Measurements from ENCODE around the gene SLC9A3.
A peak's percentile ranks its signal among the peaks of the same experiment; 100 is the strongest.

SLC9A3 gene

GRCh38 chr5:538271-538771 is 14.1 kb upstream of the SLC9A3 start:
- no peak for DNase-seq

DNA sequence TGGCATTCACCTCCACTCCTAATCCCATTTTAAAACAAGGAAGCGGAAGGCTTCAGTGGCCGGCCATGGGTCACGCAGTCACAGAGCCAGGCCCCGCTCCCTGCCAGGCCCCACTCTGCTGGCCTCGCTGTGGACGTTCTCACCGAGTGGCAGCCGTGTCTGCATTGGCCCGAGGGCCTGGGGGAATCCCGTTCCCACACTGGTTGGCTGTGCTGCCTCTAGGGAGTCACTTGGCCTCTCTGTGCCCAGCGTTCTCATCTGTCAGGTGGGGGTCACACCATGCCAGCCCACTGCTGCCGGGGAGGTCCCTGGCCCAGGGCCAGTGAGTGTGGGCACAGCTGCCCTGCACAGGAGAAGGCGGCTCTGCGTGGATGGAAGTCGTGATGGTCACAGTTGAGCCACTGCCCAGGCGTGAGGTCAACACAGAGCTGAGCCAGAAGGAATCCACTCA is 13.4 kb upstream of the SLC9A3 start:
- no peak for DNase-seq

GRCh38 chr5:537098-537497 is 12.8 kb upstream of the SLC9A3 start:
- DNase-seq: no peak

- no peak for DNase-seq
Measured at GRCh38 chr5:535846-536698, 11.8 kb upstream of the SLC9A3 start.

GRCh38 chr5:534743-535671 is 10.8 kb upstream of the SLC9A3 start:
- no peak for DNase-seq

DNA sequence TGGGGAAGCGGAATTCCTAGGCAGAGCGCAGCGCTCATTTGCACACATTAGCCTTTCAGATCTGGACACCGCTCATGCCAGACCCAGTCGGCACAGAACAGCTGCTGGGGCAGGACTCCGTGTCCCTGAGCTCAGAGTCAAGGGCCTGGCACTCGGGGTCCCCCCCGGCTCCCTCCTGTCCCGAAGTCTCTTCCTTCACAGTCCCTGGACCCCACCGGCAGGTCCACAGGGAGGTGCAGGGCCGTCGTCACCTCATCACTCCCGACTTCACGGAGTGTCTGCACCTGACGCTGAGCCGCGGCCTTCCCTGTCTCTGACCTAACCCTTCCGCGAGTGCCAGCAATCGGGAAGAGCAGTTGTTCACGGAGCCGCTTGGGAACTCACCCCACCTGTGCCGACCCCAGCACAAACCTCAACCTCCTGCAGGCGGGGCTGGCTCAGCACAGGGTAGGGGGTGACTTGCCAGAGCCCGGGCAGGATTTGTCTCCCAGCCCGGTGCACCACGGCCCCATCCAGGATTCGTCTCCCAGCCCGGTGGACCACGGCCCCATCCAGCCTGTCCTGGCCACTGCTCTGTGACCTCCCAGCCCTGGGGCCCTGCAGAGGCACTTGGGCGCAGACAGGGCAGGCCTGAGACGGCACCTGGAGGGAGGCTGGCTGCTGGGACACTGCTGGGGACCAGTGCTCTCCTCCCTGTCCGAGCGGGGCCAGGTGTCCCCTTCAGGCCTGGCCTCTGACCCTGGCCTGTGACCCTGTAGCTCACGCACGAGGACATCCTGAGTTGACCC is 9.9 kb upstream of the SLC9A3 start:
- DNase-seq: no peak

GRCh38 chr5:533243-533954 is 9.2 kb upstream of the SLC9A3 start:
- DNase-seq: no peak

GRCh38 chr5:532521-533242 is 8.4 kb upstream of the SLC9A3 start:
- DNase-seq: no peak

- DNase-seq: no peak
Measured at GRCh38 chr5:531749-532315, 7.6 kb upstream of the SLC9A3 start.

DNA sequence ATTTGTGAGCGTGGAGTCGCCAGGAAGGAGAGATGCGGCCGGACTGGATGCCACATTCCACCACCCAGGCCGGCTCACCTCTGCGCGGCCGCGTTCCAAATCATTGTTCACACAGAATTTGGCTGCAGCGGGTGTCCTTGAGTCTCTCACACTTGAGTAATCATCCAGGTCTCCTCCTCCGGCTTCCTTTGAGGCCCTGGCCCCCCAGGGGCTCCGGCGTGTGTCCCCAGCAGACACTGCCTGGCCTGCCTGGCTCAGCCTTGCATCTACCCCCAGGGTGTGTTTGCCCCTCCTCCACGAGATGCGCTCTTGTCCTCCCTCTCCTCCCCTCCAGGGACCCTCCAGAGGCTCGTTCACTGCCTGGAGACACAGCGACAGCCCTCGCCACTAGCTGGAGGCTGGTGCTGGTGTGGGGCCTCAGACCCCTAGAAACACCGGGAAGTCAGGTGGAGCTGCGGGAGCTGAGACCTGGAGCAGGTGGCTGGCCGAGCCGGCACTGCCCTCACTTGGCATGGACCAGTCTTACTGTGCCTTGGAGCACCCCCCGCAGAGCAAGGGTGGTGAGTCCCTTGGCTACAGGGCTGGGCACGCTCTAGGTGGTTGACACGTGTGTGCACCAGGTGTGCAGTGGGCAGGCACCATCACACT is 7.0 kb upstream of the SLC9A3 start:
- no peak for DNase-seq

- peak; percentile 77 to 83 for DNase-seq
Measured at GRCh38 chr5:530001-530955, 6.0 kb upstream of the SLC9A3 start.

DNA sequence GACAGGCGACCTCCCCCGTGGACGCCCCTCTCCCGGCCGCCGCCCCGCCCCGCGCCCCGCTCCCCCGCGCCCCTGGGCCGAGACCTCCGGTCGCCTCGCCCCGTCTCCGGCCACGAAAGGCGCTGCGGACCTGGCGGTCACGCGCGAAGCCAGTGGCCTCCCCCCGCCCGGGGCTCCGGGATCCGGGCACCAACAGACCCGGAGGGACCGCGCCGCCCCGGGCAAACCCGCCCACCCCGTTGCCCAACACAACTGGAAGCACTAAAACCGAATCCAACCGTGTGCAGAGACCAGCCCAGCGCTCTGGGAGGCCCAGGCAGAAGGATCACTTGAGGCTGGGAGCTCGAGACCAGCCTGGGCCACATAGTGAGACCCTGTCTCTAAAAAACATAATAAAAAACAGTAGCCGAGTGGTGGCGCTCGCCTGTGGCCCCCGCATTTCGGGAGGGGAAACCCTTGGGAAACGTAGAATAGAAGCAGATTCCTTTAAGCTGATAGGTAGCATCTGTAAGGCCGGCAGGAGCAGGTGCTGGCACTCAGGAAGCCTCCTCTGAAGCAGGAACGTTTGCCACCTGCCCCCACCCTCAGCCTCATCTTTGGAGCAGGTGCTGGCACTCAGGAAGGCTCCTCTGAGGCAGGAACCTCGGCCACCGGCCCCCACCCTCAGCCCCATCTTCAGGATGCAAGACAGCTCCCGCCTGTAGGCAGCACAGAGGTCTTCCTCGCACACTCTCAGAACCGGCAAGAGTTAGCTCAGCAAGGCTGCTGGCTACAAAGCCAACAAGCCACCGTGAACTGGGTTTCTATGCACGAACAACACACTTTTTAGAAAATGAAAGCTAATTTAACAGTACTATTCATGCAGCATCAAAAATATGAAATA is 4.6 kb upstream of the SLC9A3 start:
- no peak for DNase-seq

GRCh38 chr5:527646-528628 is 3.7 kb upstream of the SLC9A3 start:
- DNase-seq: no peak

GRCh38 chr5:526456-527088 is 2.3 kb upstream of the SLC9A3 start:
- DNase-seq: no peak

- DNase-seq: no peak
Measured at GRCh38 chr5:525916-526315, 1.7 kb upstream of the SLC9A3 start.
